ENCODE results near the gene ITGB2. TPM values are rescaled to one million over a fixed set of nuclear protein-coding genes. Genes with fewer than 3 reads are reported as not detected.

The ITGB2 gene
- total RNA-seq, 2 experiments from 2014 or later: 242 to 247 TPM

GRCh38 chr21:44952929-44953627, 32.4 kb upstream of the ITGB2 start:
- H3K9me3 Mint-ChIP-seq: no peaks in the 10 kb centered on the region
- H3K27ac Mint-ChIP-seq: no peak overlapping the region
- intact Hi-C loops (cut with micrococcal nuclease): no loop called here
- no peak overlapping the region for H3K4me3 Mint-ChIP-seq
- ChIA-PET POLR2A (interaction anchor here (0.6 kb wide), 1 partner anchor 76 kb away, joined by 3 read pairs; no protein-coding TSS in a partner anchor), CTCF (interaction anchor here (0.7 to 16.5 kb wide), 3 partner anchors 28 to 186 kb away, joined by 3 to 256 read pairs (median 214); no protein-coding TSS in a partner anchor)
- peaks cover 4% of the 10 kb centered on the region for H3K4me1 Mint-ChIP-seq (ENCODE audit: low read depth)
- DNase-seq: no peak
- no peaks in the 10 kb centered on the region for H3K27me3 Mint-ChIP-seq
- peaks cover 7% of the 10 kb centered on the region for H3K36me3 Mint-ChIP-seq

- no peak for DNase-seq
- Mint-ChIP-seq H3K4me3 (no peak overlapping the region), H3K36me3 (peaks cover 8% of the 10 kb centered on the region), H3K27ac (no peak overlapping the region), H3K27me3 (no peaks in the 10 kb centered on the region), H3K9me3 (no peaks in the 10 kb centered on the region), H3K4me1 (ENCODE audit: low read depth) (peaks cover 4% of the 10 kb centered on the region)
- ChIA-PET CTCF (interaction anchor here (0.7 to 16.5 kb wide), 3 partner anchors 27 to 186 kb away, joined by 3 to 256 read pairs (median 214); no protein-coding TSS in a partner anchor), POLR2A (interaction anchor here (0.6 kb wide), 1 partner anchor 75 kb away, joined by 3 read pairs; no protein-coding TSS in a partner anchor)
- intact Hi-C loops (cut with micrococcal nuclease): no loop called here
These were observed 31.6 kb upstream of the ITGB2 start for GRCh38 chr21:44952116-44952928.

GRCh38 chr21:44951186-44951915, 30.7 kb upstream of the ITGB2 start:
- intact Hi-C loops (cut with micrococcal nuclease): no loop called here
- no peaks in the 10 kb centered on the region for H3K9me3 Mint-ChIP-seq
- no peaks in the 10 kb centered on the region for H3K27me3 Mint-ChIP-seq
- H3K4me1 Mint-ChIP-seq (ENCODE audit: low read depth): peaks cover 4% of the 10 kb centered on the region
- DNase-seq: no peak
- ChIA-PET POLR2A (no interaction called here), CTCF (interaction anchor here (1.2 to 16.5 kb wide), 5 partner anchors 10 to 187 kb away, joined by 3 to 256 read pairs (median 8); no protein-coding TSS in a partner anchor)
- peaks cover 8% of the 10 kb centered on the region for H3K36me3 Mint-ChIP-seq
- H3K27ac Mint-ChIP-seq: no peak overlapping the region
- H3K4me3 Mint-ChIP-seq: no peak overlapping the region

- Mint-ChIP-seq H3K27ac (no peak overlapping the region), H3K4me3 (no peak overlapping the region), H3K4me1 (ENCODE audit: low read depth) (peaks cover 4% of the 10 kb centered on the region), H3K36me3 (peaks cover 8% of the 10 kb centered on the region), H3K9me3 (no peaks in the 10 kb centered on the region), H3K27me3 (no peaks in the 10 kb centered on the region)
- POLR2A ChIA-PET: interaction anchor here (1.1 kb wide), 1 partner anchor 186 kb away, joined by 3 read pairs; no protein-coding TSS in a partner anchor
- intact Hi-C loops (cut with micrococcal nuclease): no loop called here
- CTCF ChIA-PET: interaction anchor here (0.6 to 16.5 kb wide), 28 partner anchors 8 to 263 kb away, joined by 3 to 256 read pairs (median 4); partner anchors contain the start of genes ADARB1, PTTG1IP and SLX9
- no peak for DNase-seq
These were observed 29.7 kb upstream of the ITGB2 start for GRCh38 chr21:44950351-44950750.

- no peaks in the 10 kb centered on the region for H3K9me3 Mint-ChIP-seq
- H3K27me3 Mint-ChIP-seq: no peaks in the 10 kb centered on the region
- peaks cover 6% of the 10 kb centered on the region for H3K4me1 Mint-ChIP-seq (ENCODE audit: low read depth)
- peaks cover 10% of the 10 kb centered on the region for H3K36me3 Mint-ChIP-seq
- CTCF ChIA-PET: interaction anchor here (0.6 to 16.5 kb wide), 28 partner anchors 8 to 263 kb away, joined by 3 to 256 read pairs (median 4); partner anchors contain the start of genes ADARB1, PTTG1IP and SLX9
- intact Hi-C loops (cut with micrococcal nuclease): loop anchor here (1.0 kb wide), 1 partner anchor 179 kb away; no protein-coding TSS in a partner anchor
- DNase-seq: peak; percentile 87
- POLR2A ChIA-PET: interaction anchor here (0.7 to 1.1 kb wide), 2 partner anchors 34 to 187 kb away, joined by 3 read pairs; no protein-coding TSS in a partner anchor
- H3K4me3 Mint-ChIP-seq: no peak overlapping the region
- H3K27ac Mint-ChIP-seq: no peak overlapping the region
These were observed 29.1 kb upstream of the ITGB2 start for GRCh38 chr21:44949779-44950198.

- ChIA-PET POLR2A (interaction anchor here (0.7 to 1.1 kb wide), 2 partner anchors 34 to 187 kb away, joined by 3 read pairs; no protein-coding TSS in a partner anchor), CTCF (interaction anchor here (0.8 to 16.5 kb wide), 19 partner anchors 7 to 189 kb away, joined by 3 to 256 read pairs (median 4); partner anchors contain the start of gene SLX9)
- Mint-ChIP-seq H3K4me1 (ENCODE audit: low read depth) (peaks cover 7% of the 10 kb centered on the region), H3K27me3 (no peaks in the 10 kb centered on the region), H3K36me3 (peaks cover 11% of the 10 kb centered on the region), H3K9me3 (no peaks in the 10 kb centered on the region), H3K4me3 (no peak overlapping the region), H3K27ac (no peak overlapping the region)
- intact Hi-C loops (cut with micrococcal nuclease): loop anchor here (1.0 kb wide), 1 partner anchor 179 kb away; no protein-coding TSS in a partner anchor
- no peak for DNase-seq
These were observed 28.6 kb upstream of the ITGB2 start for GRCh38 chr21:44949161-44949778.

- Mint-ChIP-seq H3K4me1 (ENCODE audit: low read depth) (peaks cover 8% of the 10 kb centered on the region), H3K27ac (no peak overlapping the region), H3K4me3 (no peak overlapping the region), H3K9me3 (no peaks in the 10 kb centered on the region), H3K27me3 (no peaks in the 10 kb centered on the region), H3K36me3 (peaks cover 15% of the 10 kb centered on the region)
- no peak for DNase-seq
- CTCF ChIA-PET: interaction anchor here (0.7 to 16.5 kb wide), 8 partner anchors 22 to 190 kb away, joined by 3 to 256 read pairs (median 4); no protein-coding TSS in a partner anchor
- POLR2A ChIA-PET: interaction anchor here (0.6 kb wide), 1 partner anchor 993 kb away, joined by 3 read pairs; no protein-coding TSS in a partner anchor
- intact Hi-C loops (cut with micrococcal nuclease): loop anchor here (1.0 kb wide), 1 partner anchor 180 kb away; no protein-coding TSS in a partner anchor
These were observed 27.9 kb upstream of the ITGB2 start for GRCh38 chr21:44948426-44949120.

- Mint-ChIP-seq H3K9me3 (no peaks in the 10 kb centered on the region), H3K27me3 (no peaks in the 10 kb centered on the region), H3K4me3 (no peak overlapping the region), H3K27ac (no peak overlapping the region), H3K36me3 (peaks cover 18% of the 10 kb centered on the region), H3K4me1 (ENCODE audit: low read depth) (peaks cover 11% of the 10 kb centered on the region)
- DNase-seq: no peak
- ChIA-PET CTCF (interaction anchor here (0.7 to 16.5 kb wide), 6 partner anchors 21 to 191 kb away, joined by 3 to 256 read pairs (median 5); no protein-coding TSS in a partner anchor), POLR2A (no interaction called here)
- intact Hi-C loops (cut with micrococcal nuclease): no loop called here
These were observed 27.2 kb upstream of the ITGB2 start for GRCh38 chr21:44947930-44948331.

- intact Hi-C loops (cut with micrococcal nuclease): no loop called here
- no peak overlapping the region for H3K27ac Mint-ChIP-seq
- POLR2A ChIA-PET: no interaction called here
These were observed 26.6 kb upstream of the ITGB2 start for GRCh38 chr21:44947111-44947929.

More at GRCh38 chr21:44947111-44947929, 26.6 kb upstream of the ITGB2 start:
- Mint-ChIP-seq H3K4me1 (ENCODE audit: low read depth) (peaks cover 18% of the 10 kb centered on the region), H3K36me3 (peaks cover 23% of the 10 kb centered on the region), H3K27me3 (no peaks in the 10 kb centered on the region), H3K4me3 (no peak overlapping the region), H3K9me3 (no peaks in the 10 kb centered on the region)
- CTCF ChIA-PET: interaction anchor here (0.7 to 16.5 kb wide), 4 partner anchors 33 to 191 kb away, joined by 3 to 256 read pairs (median 110); no protein-coding TSS in a partner anchor
- no peak for DNase-seq

Measured in activated CD4-positive, alpha-beta memory T cell treated with anti-CD3 and anti-CD28 coated beads for 36 hours (primary cell).